ENCODE measurements around the gene ZNF579. TPM values are rescaled to one million over a fixed set of nuclear protein-coding genes. Genes with fewer than 3 reads are reported as not detected.

Gene ZNF579
- total and polyA plus RNA-seq, 9 of the 15 experiments (the other 6 are each of a cell fraction or from before 2014, with no cell fraction given) = 0.06 to 15.9 (median 1.6) TPM

- TF ChIP-seq REST (IDR thresholded peaks at IDR 0.05; ENCODE audit: borderline replicate concordance) (peak; percentile 99), REST (CRISPR knock-in tag; IDR thresholded peaks at IDR 0.05; ENCODE audit: low read depth) (peak; percentile 97), NR1H2 (CRISPR knock-in tag; IDR thresholded peaks at IDR 0.05) (0 out of 2 replicates have a peak, but pooled peaks have one; percentile 31), CXXC5 (CRISPR knock-in tag; IDR thresholded peaks at IDR 0.05) (no peak), ARID4B (CRISPR knock-in tag; IDR thresholded peaks at IDR 0.05) (peak; percentile 74), FOXK2 (conservative IDR thresholded peaks at IDR 0.05 in 1 of 2, IDR thresholded peaks at IDR 0.05 in 1 of 2; ENCODE audit: low read depth in 2 of 2) (0 out of 4 replicates have a peak, but pooled peaks of 1 of the 2 experiments have one; percentile 5), MIER1 (IDR thresholded peaks at IDR 0.05; ENCODE audit: low read depth) (peak; percentile 96)
- TF ChIP-seq, protein P1, sequence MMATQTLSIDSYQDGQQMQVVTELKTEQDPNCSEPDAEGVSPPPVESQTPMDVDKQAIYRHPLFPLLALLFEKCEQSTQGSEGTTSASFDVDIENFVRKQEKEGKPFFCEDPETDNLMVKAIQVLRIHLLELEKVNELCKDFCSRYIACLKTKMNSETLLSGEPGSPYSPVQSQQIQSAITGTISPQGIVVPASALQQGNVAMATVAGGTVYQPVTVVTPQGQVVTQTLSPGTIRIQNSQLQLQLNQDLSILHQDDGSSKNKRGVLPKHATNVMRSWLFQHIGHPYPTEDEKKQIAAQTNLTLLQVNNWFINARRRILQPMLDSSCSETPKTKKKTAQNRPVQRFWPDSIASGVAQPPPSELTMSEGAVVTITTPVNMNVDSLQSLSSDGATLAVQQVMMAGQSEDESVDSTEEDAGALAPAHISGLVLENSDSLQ (IDR thresholded peaks at IDR 0.05) = peak; percentile 35; the same call in 1 of the 2 replicates
- TF ChIP-seq, protein P2, sequence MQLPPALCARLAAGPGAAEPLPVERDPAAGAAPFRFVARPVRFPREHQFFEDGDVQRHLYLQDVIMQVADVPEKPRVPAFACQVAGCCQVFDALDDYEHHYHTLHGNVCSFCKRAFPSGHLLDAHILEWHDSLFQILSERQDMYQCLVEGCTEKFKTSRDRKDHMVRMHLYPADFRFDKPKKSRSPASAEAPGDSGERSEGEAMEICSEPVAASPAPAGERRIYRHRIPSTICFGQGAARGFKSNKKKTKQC (CRISPR knock-in tag; IDR thresholded peaks at IDR 0.05) = peak; percentile 90
- TF ChIP-seq, protein P3, sequence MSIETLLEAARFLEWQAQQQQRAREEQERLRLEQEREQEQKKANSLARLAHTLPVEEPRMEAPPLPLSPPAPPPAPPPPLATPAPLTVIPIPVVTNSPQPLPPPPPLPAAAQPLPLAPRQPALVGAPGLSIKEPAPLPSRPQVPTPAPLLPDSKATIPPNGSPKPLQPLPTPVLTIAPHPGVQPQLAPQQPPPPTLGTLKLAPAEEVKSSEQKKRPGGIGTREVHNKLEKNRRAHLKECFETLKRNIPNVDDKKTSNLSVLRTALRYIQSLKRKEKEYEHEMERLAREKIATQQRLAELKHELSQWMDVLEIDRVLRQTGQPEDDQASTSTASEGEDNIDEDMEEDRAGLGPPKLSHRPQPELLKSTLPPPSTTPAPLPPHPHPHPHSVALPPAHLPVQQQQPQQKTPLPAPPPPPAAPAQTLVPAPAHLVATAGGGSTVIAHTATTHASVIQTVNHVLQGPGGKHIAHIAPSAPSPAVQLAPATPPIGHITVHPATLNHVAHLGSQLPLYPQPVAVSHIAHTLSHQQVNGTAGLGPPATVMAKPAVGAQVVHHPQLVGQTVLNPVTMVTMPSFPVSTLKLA (conservative IDR thresholded peaks at IDR 0.05) = 0 out of 4 replicates have a peak, but pooled peaks of 1 of the 2 experiments have one; percentile 5
These were observed 636 bp upstream of the ZNF579 start (continued) for GRCh38 chr19:55581145-55581822.

All from K562 (cell line).